HG02840 (cell line): ENCODE measurements around the gene GAD1.

Source experiments
- ATAC-seq: cut with Tn5 transposase; IDR thresholded peaks from one replicate; pipeline ENCODE4 v1.9.1; 2021; ENCODE audit warnings: mild to moderate bottlenecking, moderate library complexity, moderate number of reproducible peaks; ENCODE audit not compliant: unreplicated experiment, low FRiP score

Gene GAD1

DNA sequence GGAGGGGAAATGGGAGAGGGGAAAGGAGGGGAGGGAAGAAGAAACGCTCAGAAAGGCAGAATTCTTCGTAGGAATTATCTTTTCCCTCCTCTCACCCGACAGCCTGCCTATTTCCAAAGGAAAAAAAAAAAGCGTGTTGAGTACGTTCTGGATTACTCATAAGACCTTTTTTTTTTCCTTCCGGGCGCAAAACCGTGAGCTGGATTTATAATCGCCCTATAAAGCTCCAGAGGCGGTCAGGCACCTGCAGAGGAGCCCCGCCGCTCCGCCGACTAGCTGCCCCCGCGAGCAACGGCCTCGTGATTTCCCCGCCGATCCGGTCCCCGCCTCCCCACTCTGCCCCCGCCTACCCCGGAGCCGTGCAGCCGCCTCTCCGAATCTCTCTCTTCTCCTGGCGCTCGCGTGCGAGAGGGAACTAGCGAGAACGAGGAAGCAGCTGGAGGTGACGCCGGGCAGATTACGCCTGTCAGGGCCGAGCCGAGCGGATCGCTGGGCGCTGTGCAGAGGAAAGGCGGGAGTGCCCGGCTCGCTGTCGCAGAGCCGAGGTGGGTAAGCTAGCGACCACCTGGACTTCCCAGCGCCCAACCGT is at the start of gene GAD1:
TSS of gene GAD1 (plus strand) at position 384 of the 589 bp plus-strand sequence. CDS start 1,705 bp downstream, outside the sequence.
- ATAC-seq: no peak

DNA sequence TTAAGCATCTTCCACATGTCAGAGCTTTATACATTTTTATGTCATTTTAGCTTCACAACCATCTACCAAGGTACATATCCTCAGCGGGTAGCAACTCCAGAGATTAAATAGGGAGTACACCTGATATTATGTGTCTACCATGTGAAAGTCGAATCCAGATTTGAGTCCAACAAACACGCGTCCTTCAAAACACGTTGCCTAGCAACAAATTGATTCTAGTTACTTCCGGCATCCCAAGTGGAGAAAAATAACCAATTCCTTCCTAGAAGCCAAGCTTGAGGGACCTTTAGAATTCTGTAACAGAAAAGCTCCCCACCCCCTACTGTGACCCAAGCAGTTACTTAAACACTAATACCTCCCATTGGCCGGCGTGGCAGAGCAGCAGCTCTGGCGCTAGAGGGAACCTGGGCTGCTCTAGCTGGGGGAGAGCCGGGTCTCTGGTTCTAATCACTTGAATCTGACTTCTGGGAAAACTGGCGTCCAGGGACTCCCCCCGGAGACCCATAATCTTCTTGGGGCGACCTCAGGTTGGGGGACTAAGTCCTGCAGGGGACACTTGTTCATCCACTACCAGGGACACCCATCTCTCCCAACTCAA is 46.6 kb upstream of the GAD1 start, which contains the start of gene ERICH2:
TSS of gene ERICH2 (plus strand) at position 371 of the 598 bp plus-strand sequence. CDS start 304 bp downstream, outside the sequence.
- ATAC-seq: peak; percentile 41

GRCh38 chr2:170770606-170771420 is 45.9 kb upstream of the GAD1 start:
- ATAC-seq: peak; percentile 75

- no peak for ATAC-seq
These were observed 45.2 kb upstream of the GAD1 start for GRCh38 chr2:170771421-170771937.

GRCh38 chr2:170772295-170772694 is 44.4 kb upstream of the GAD1 start:
- ATAC-seq: no peak

DNA sequence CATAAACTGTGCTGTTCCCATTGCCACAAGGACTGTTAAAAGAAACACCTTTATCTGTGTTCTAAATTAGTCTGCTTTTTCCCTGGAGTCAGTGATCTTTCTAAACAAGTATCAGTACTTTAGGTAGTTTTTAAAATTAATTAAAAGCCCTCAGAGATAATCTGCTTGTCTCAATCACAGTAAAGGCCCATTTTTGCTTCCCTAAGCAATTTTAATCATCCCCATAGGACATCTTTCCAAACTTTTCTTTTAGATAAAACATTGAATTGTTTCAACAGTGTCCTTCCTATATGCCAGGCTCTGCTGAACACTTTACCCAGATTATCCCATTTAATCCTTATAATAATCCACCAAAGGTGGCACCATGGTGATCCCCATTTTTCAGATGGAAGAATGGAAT is 42.6 kb upstream of the GAD1 start:
- ATAC-seq: no peak

GRCh38 chr2:170778900-170779299 is 37.8 kb upstream of the GAD1 start:
- ATAC-seq: no peak

- no peak for ATAC-seq
These were observed 37.4 kb upstream of the GAD1 start for GRCh38 chr2:170779304-170779703.

GRCh38 chr2:170782673-170783072 is 34.0 kb upstream of the GAD1 start:
- ATAC-seq: no peak

- ATAC-seq: no peak
These were observed 33.1 kb upstream of the GAD1 start for GRCh38 chr2:170783549-170783948.

GRCh38 chr2:170798996-170799395 is 17.7 kb upstream of the GAD1 start:
- ATAC-seq: no peak

DNA sequence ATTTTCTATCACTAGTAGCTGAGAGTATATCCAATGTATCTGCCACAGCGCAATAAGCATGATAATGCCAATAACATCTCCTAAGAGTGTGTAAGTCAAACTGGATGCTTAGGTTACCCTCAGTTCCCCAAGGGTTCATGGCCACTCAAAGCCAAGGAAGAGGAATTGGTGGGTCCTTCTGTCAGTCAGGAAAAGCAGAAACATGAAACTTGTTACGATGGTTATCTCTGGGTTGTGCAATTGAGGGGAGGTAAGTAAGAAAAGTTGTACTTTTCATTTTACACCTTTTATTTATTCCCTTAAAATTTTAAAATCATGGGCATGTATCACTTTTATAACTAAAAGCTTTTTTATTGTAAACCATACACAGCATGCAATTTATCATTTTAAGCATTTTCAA is 10.1 kb upstream of the GAD1 start:
- no peak for ATAC-seq

DNA sequence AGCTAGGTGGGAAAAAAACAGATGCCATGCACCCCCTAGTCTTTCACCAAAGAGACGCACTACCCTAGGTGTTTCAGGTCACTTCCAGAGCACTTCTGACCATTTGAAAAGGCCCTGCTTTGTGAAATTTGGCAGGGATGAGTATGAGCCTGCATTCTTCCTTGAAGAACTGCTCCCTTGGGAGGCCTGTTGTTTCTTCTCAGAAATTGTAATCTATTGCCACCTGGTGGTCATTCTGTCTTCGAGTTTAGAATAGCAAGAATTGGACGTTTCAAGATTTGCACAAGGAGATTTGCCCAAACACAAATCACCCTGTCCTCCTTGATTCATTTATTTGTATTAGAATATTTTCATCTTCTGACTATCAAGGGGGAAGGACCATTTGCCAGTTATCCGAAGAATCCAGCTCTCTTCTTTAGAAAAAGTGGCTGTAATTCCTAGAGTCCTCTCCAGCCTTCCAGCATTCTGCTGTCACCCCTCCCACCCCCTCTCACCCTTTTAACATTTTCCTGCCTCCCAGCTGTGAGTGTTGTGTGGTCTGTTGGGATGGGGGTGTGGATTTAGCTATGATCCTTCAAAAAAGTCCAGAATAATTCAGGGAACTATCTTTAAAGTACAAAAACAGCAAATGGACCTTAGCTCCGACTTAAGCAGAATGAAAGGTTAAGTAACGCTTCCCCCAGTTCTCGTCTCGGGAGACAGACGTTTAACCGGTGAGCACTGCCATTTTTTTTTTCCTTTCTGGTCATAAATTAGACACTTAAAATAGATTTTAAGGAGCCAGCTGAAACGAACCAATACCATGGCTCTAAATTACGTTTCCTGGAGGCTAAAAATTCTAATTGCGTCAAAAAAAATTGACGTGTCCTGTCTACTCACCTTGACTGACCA is 3.7 kb upstream of the GAD1 start:
- no peak for ATAC-seq

GRCh38 chr2:170813611-170814532 is 2.8 kb upstream of the GAD1 start:
- ATAC-seq: no peak

DNA sequence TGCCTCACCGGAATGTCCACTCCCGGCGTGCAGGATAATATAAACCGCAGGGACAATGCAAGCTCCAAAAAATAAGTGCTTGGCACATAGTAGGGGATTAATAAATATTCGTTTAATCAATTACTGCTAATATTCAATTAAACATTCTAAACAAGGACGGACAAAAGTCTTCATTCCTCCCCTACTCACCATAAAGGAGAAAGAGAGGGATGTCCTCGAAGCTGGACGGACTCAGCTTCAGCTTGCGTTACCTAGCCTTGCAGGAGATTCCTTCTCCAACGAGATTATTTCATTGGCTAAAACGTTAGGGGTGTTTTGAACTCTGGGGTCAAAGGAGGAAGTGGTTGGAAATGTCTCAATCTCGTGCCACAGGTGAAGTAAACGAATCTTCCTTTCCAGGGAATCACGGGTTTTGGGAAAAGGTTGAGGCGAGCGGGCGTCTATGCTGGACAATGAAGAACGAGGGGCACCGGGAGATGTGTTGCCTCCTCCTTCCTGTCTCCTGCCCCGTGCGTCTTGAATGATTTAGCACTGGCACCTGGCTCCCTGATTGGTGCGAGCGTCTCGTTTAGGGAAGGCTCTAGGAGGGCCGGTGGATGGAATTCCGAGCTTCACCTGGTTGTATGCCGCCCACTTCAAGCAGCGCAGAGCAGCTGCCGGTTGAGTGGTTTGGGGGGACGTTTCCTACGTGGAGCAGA is 2.0 kb upstream of the GAD1 start:
- ATAC-seq: no peak

GRCh38 chr2:170815311-170815710 is 1.4 kb upstream of the GAD1 start:
- ATAC-seq: no peak

- no peak for ATAC-seq
These were observed 762 bp upstream of the GAD1 start for GRCh38 chr2:170815746-170816503.
